Mesenchymal stem cell (in vitro differentiated cells and primary cell): ENCODE measurements around the gene GTPBP1. TPM values are rescaled to one million over a fixed set of nuclear protein-coding genes. Genes with fewer than 3 reads are reported as not detected.

ENCODE experiments used
- DNase-seq: peaks from one replicate; pipeline ENCODE4 v3.0.0-alpha.2; 2013
- H2AFZ ChIP-seq: one replicate; pipeline ENCODE4 v1.6.1; 2013; ENCODE audit warnings: low read depth, mild to moderate bottlenecking, control low read depth, inconsistent platforms, low read length, moderate library complexity
- H2AK5ac ChIP-seq: 2 replicates; pipeline ENCODE4 v1.6.1; 2013; ENCODE audit warnings: low read length, moderate library complexity, mild to moderate bottlenecking, inconsistent platforms; ENCODE audit not compliant: severe bottlenecking
- H2BK120ac ChIP-seq: one replicate; pipeline ENCODE4 v1.6.1; 2013; ENCODE audit warnings: low read depth, mild to moderate bottlenecking, inconsistent platforms, low read length, moderate library complexity
- H2BK12ac ChIP-seq, 2 experiments: one replicate each; pipeline ENCODE4 v1.6.1; 2013; ENCODE audit warnings: inconsistent platforms in 2 of 2, low read length in 2 of 2, mild to moderate bottlenecking in 2 of 2, moderate library complexity in 2 of 2, control low read depth in 1 of 2
- H2BK15ac ChIP-seq: one replicate; pipeline ENCODE4 v1.6.1; 2013; ENCODE audit warnings: mild to moderate bottlenecking, low read depth, inconsistent platforms; ENCODE audit not compliant: poor library complexity, severe bottlenecking
- H2BK5ac ChIP-seq: 2 replicates; pipeline ENCODE4 v1.6.1; 2013; ENCODE audit warnings: low read depth, mild to moderate bottlenecking, low read length, control low read depth, inconsistent platforms; ENCODE audit not compliant: poor library complexity, severe bottlenecking
- H3K14ac ChIP-seq, 2 experiments: one replicate each; pipeline ENCODE4 v1.6.1; 2013; ENCODE audit warnings: inconsistent platforms in 2 of 2, low read length in 2 of 2, control low read depth in 1 of 2, mild to moderate bottlenecking in 1 of 2, moderate library complexity in 1 of 2
- H3K18ac ChIP-seq, 2 experiments: one replicate each; pipeline ENCODE4 v1.6.1; 2013; ENCODE audit warnings: inconsistent platforms in 2 of 2, low read length in 2 of 2, control low read depth in 1 of 2, low read depth in 1 of 2, mild to moderate bottlenecking in 1 of 2
- H3K23ac ChIP-seq, 2 experiments: one replicate each; pipeline ENCODE4 v1.6.1; 2013; ENCODE audit warnings: inconsistent platforms in 2 of 2, low read length in 2 of 2, mild to moderate bottlenecking in 2 of 2, moderate library complexity in 2 of 2, control low read depth in 1 of 2
- H3K27ac ChIP-seq: 2 replicates; pipeline ENCODE4 v1.5.1; 2013; ENCODE audit warnings: mild to moderate bottlenecking, moderate library complexity, low read length, control low read depth, inconsistent platforms; ENCODE audit not compliant: poor library complexity, severe bottlenecking
- H3K27me3 ChIP-seq, 2 experiments: 2 replicates each; pipeline versions ENCODE4 v1.6.1 to v1.7.0; 2013; ENCODE audit warnings: low read length in 2 of 2, mild to moderate bottlenecking in 2 of 2, moderate library complexity in 2 of 2, control low read depth in 1 of 2, inconsistent platforms in 1 of 2; ENCODE audit not compliant: control insufficient read depth in 1 of 2, insufficient read depth in 1 of 2
- H3K36me3 ChIP-seq, 2 experiments: 2 replicates each; pipeline versions ENCODE4 v1.6.1 to v1.7.0; 2013; ENCODE audit warnings: low read length in 2 of 2, control low read depth in 1 of 2, inconsistent platforms in 1 of 2, low read depth in 1 of 2, mild to moderate bottlenecking in 1 of 2; ENCODE audit not compliant: insufficient read depth in 2 of 2, control insufficient read depth in 1 of 2
- H3K4ac ChIP-seq, 2 experiments: one replicate each; pipeline ENCODE4 v1.6.1; 2013; ENCODE audit warnings: inconsistent platforms in 2 of 2, low read length in 2 of 2, mild to moderate bottlenecking in 2 of 2, moderate library complexity in 2 of 2, control low read depth in 1 of 2, low read depth in 1 of 2
- H3K4me1 ChIP-seq: 2 replicates; pipeline ENCODE4 v1.6.1; 2013; ENCODE audit warnings: low read depth, low read length, control low read depth; ENCODE audit not compliant: control insufficient read depth, insufficient read depth
- H3K4me2 ChIP-seq: 2 replicates; pipeline ENCODE4 v1.6.1; 2013; ENCODE audit warnings: low read length, mild to moderate bottlenecking, inconsistent platforms; ENCODE audit not compliant: poor library complexity, severe bottlenecking
- H3K4me3 ChIP-seq, 2 experiments: 2 replicates each; pipeline versions ENCODE4 v1.5.1 to v1.7.0; 2013; ENCODE audit warnings: low read length in 2 of 2, mild to moderate bottlenecking in 2 of 2, control low read depth in 1 of 2, low read depth in 1 of 2; ENCODE audit not compliant: insufficient read depth in 1 of 2
- H3K79me1 ChIP-seq: replicated peaks from 2 replicates; pipeline ENCODE4 v1.6.1; 2013; ENCODE audit warnings: mild to moderate bottlenecking, control low read depth, low read length, inconsistent platforms; ENCODE audit not compliant: poor library complexity, severe bottlenecking
- H3K9ac ChIP-seq: 2 replicates; pipeline ENCODE4 v1.7.0; 2013; ENCODE audit warnings: mild to moderate bottlenecking, low read length, moderate library complexity
- H3K9me3 ChIP-seq: 2 replicates; pipeline ENCODE4 v1.7.0; 2013; ENCODE audit warnings: mild to moderate bottlenecking, low read length; ENCODE audit not compliant: control insufficient read depth
- H4K8ac ChIP-seq: one replicate; pipeline ENCODE4 v1.6.1; 2013; ENCODE audit warnings: inconsistent platforms, mild to moderate bottlenecking, low read length, moderate library complexity
- H4K91ac ChIP-seq: one replicate; pipeline ENCODE4 v1.6.1; 2013; ENCODE audit warnings: mild to moderate bottlenecking, low read length, inconsistent platforms
- WGBS: methylation state at CpG from one replicate; pipeline ENCODE4 v1.1.7; 2013; ENCODE audit warnings: mixed read lengths; 5-methylcytosine and 5-hydroxymethylcytosine counted together
- polyA plus RNA-seq, 2 experiments: library from polyadenylated mRNA; stranded (reverse); fragments of 200-250 nt; gene quantifications; one replicate each; pipeline ENCODE4 v1.2.3, GENCODE V29; 2013

GTPBP1 gene
- polyA plus RNA-seq (2013, experiment 1 of 2): 14.9 TPM
- polyA plus RNA-seq (2013, experiment 2 of 2): 13.6 TPM

DNA sequence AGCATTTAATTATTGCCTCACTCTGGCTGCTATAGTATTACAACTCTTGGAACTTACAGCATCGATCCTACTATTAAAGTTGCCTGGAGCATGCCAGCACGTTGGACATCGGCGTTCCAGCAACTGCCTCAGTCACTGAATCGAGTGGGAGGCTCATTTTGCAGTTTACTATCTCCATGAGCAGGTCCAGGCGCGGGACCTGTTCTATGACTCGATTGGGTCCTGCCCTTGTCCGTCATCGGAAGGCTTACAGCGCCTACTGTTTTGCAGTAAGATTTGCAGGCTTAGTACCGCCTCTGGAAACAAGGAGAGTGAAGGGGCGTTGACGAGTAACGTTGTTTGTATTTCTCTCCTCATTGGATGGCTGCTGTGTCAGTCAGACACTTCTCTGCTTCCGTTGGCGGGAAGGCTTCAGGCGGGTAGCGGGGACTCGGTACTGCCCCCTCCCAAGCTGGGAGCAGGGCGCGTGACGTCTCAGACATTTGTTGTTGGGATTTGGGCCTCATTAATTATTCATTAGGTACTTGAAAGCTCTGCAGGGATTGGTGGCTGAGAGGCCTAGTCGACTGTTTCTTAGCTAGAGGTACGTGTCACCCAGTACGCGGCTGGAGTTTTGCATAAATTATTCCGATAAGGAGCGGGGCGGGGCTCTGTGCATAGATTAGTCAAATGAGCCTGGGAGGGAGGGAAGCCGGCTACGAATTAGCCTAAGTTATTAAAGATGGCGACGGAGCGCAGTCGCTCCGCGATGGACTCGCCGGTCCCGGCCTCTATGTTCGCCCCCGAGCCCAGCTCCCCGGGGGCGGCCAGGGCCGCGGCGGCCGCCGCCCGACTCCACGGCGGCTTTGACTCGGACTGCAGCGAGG, at the start of gene GTPBP1:
Gene GTPBP1 (plus strand): TSS at position 710 of the 866 bp plus-strand sequence. CDS start 12 bp downstream, at position 722.
- H2BK12ac ChIP-seq: peak within 1 kb of the TSS in 1 of 2 experiments; percentile 34
- peaks cover 6% of the 10 kb centered on the region for H3K79me1 ChIP-seq

GRCh38 chr22:38656256-38657044, 49.3 kb upstream of the GTPBP1 start, which contains the start of the genes CBY1 and FAM227A:
TSS of gene CBY1 (plus strand) at chr22:38656638. CDS start at chr22:38668055, 11,417 bp downstream.
TSS of gene FAM227A (minus strand) at chr22:38656392. CDS start at chr22:38650168, 6,224 bp downstream.
- no peak within 1 kb of the TSS for H2AK5ac ChIP-seq
- peak within 1 kb of the TSS; percentile 93 for H4K91ac ChIP-seq
- peak within 1 kb of the TSS; percentile 99 for H2BK120ac ChIP-seq
- peak within 1 kb of the TSS; percentile 94 to 97 for H3K4me3 ChIP-seq
- H3K18ac ChIP-seq: peak within 1 kb of the TSS; percentile 82 to 88
- peak within 1 kb of the TSS in 1 of 2 experiments; percentile 97 for H3K14ac ChIP-seq
- H4K8ac ChIP-seq: peak within 1 kb of the TSS; percentile 91
- peak within 1 kb of the TSS; percentile 86 for H2BK15ac ChIP-seq
- peak within 1 kb of the TSS in 1 of 2 experiments; percentile 91 for H3K4ac ChIP-seq
- H3K79me1 ChIP-seq: peaks cover 19% of the 10 kb centered on the region
- H3K4me2 ChIP-seq: peak within 1 kb of the TSS; percentile 92
- peak within 1 kb of the TSS; percentile 97 for H2AFZ ChIP-seq
- H3K9me3 ChIP-seq: no peaks in the 10 kb centered on the region
- DNase-seq: peak; percentile 89
- peak within 1 kb of the TSS in 1 of 2 experiments; percentile 86 for H2BK12ac ChIP-seq
- WGBS: under 1% methylated on average over 66 of the region's 66 CpGs
- peak within 1 kb of the TSS; percentile 99 for H2BK5ac ChIP-seq
- peaks cover 5 to 6% of the 10 kb centered on the region in 2 experiments for H3K36me3 ChIP-seq
- no peaks in the 10 kb centered on the region for H3K27me3 ChIP-seq
- peaks cover 5% of the 10 kb centered on the region for H3K4me1 ChIP-seq
- peak within 1 kb of the TSS; percentile 68 to 80 for H3K23ac ChIP-seq
- H3K27ac ChIP-seq: peak within 1 kb of the TSS; percentile 93
- peak within 1 kb of the TSS; percentile 100 for H3K9ac ChIP-seq

More for the DNA sequence above, at the start of gene GTPBP1:
- H3K4me1 ChIP-seq: peaks cover 16% of the 10 kb centered on the region
- peak; percentile 100 for DNase-seq
- peak within 1 kb of the TSS; percentile 80 for H2BK120ac ChIP-seq
- H3K9me3 ChIP-seq: no peaks in the 10 kb centered on the region
- peak within 1 kb of the TSS; percentile 83 for H3K9ac ChIP-seq
- peak within 1 kb of the TSS; percentile 93 to 96 for H3K18ac ChIP-seq
- peak within 1 kb of the TSS; percentile 78 to 99 for H3K4me3 ChIP-seq
- H3K23ac ChIP-seq: peak within 1 kb of the TSS in 1 of 2 experiments; percentile 87
- peak within 1 kb of the TSS; percentile 93 for H4K91ac ChIP-seq
- H2AFZ ChIP-seq: peak within 1 kb of the TSS; percentile 20
- H2AK5ac ChIP-seq: no peak within 1 kb of the TSS
- peak within 1 kb of the TSS; percentile 99 for H2BK15ac ChIP-seq
- peak within 1 kb of the TSS; percentile 42 for H4K8ac ChIP-seq
- H3K14ac ChIP-seq: peak within 1 kb of the TSS; percentile 69 to 93
- no peaks in the 10 kb centered on the region for H3K27me3 ChIP-seq
- H3K4me2 ChIP-seq: peak within 1 kb of the TSS; percentile 82
- H3K4ac ChIP-seq: peak within 1 kb of the TSS; percentile 70 to 93
- peak within 1 kb of the TSS; percentile 71 for H3K27ac ChIP-seq
- H2BK5ac ChIP-seq: peak within 1 kb of the TSS; percentile 89
- H3K36me3 ChIP-seq: peaks cover 0 to 13% of the 10 kb centered on the region in 2 experiments
- under 1% methylated on average over 44 of the region's 55 CpGs for WGBS

DNA sequence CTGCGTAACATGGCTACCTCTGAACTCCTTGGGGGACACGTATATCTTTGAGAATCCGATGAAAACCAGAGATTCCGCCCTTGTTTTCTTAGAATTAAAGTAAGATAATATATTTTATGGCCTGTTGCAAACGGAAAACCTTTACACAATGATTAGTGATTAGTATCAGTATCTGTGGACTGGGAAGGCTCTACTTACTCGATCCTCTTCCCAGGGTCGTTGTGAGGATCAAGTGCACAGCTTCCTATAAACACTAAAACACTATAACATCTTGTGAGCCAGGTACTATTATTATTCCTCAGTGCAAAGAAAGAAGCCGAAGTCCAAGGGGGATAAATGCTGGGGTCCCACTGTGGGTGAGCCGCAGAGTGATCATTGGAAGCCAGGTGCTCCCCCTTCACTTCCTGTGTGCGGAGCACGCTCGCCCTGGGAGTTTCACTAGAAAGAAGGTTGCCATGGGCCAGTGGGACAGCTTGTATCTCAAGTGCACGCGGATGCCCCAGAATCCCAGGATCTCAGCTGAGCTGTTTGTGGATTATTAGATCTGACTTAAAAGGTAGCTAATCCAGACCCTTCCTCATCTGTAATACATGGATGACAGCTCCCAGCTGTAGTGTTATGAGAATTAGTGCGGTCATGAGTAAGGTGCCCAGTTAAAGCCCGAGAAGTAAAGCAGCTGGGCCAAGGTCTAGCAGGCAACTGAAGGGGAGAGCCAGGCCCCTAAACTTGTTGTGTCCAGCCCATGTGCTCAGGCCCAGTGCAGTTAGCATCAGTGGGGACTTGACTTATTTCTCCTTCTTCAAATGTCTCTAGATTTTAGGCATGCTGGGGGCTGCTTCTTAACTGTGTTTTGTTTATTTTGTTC, 48.5 kb upstream of the GTPBP1 start:
- H3K79me1 ChIP-seq: peaks cover 22% of the 10 kb centered on the region
- peak overlapping the region; percentile 97 for H2AFZ ChIP-seq
- no peak overlapping the region for H3K4ac ChIP-seq
- H3K27ac ChIP-seq: no peak overlapping the region
- no peak overlapping the region for H2BK5ac ChIP-seq
- H2BK12ac ChIP-seq: no peak overlapping the region
- no peaks in the 10 kb centered on the region for H3K9me3 ChIP-seq
- no peak overlapping the region for H3K18ac ChIP-seq
- no peak overlapping the region for H4K91ac ChIP-seq
- H2BK120ac ChIP-seq: no peak overlapping the region
- no peak overlapping the region for H3K14ac ChIP-seq
- WGBS: 45% methylated on average over 11 of the region's 16 CpGs
- no peak overlapping the region for H2AK5ac ChIP-seq
- peak overlapping the region; percentile 94 to 97 for H3K4me3 ChIP-seq
- peak overlapping the region; percentile 100 for H3K9ac ChIP-seq
- H3K4me2 ChIP-seq: peak overlapping the region; percentile 92
- peaks cover 5% of the 10 kb centered on the region for H3K4me1 ChIP-seq
- peak; percentile 48 for DNase-seq
- peaks cover 5 to 10% of the 10 kb centered on the region in 2 experiments for H3K36me3 ChIP-seq
- H3K23ac ChIP-seq: no peak overlapping the region
- H2BK15ac ChIP-seq: no peak overlapping the region
- no peaks in the 10 kb centered on the region for H3K27me3 ChIP-seq
- H4K8ac ChIP-seq: no peak overlapping the region
